Lung microvascular endothelial cell (primary cell): ENCODE results near the gene GSX2. TPM values are rescaled to one million over a fixed set of nuclear protein-coding genes. Genes with fewer than 3 reads are reported as not detected.

Source experiments
- total RNA-seq: library from RNA; depleted of rRNA; stranded (reverse); fragments of >200 nt; gene quantifications from 2 replicates; pipeline ENCODE4 v1.2.1, GENCODE V29; 2014

The GSX2 gene
- total RNA-seq, 1 donor from 2014 or later: not detected

Other genes starting within 250 kb of the GSX2 start
- 48.2 and 95.0 TPM in 2 replicates for gene CHIC2, start 35.6 kb upstream of the GSX2 start, total RNA-seq
- 0.20 and 0.44 TPM in 2 replicates for gene PDGFRA, start 129.1 kb downstream of the GSX2 start, total RNA-seq